Dedifferentiated amniotic fluid mesenchymal stem cell (primary cell): ENCODE results near the gene BAZ2A.

Experiments
- DNase-seq: peaks from one replicate; pipeline ENCODE4 v3.0.0-alpha.2; 2016; ENCODE audit errors: extremely low spot score

BAZ2A gene

DNA sequence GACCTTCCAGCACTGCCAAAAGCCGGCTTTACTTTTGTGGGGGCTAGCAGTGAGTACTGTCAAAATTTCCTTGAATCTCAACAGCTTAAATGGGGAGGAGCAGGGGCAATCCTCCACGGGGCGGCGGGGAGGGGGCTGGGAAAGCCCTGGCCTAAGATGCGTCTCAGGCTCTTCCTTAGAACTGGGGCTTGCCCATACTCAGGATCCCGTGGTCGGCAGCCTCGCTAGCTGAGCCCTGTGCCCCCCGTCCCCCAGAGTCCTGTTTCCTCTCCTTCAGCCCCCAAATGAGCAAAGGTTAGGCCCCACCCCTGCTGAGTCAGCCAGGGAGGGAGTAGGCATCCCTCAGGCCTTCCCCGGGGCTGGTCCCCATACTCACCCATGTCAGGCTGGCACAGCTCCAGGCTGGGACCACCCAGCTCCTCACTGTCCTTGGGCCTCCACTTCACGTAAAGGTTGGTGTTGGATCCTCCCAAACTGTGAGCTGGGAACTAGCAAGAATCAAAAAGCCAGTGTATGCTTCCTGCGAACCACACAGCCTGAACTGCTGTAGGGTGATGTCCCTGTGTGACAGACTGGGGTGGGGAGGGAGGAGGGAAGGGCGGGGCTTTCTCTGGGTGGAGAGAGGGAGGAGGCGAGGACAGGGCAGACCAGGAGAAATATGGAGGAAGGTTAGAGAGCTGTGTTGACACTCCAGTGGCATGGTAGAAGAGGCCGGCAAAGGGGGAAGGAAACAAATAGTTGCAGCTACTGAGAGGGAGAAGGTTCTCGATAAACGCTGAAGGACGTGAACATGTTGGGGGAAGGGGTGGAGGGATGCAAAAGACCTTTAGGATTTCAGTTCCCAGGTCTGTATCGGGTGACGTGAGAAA lies 5.9 kb upstream of the BAZ2A start:
- DNase-seq: peak; percentile 88

DNA sequence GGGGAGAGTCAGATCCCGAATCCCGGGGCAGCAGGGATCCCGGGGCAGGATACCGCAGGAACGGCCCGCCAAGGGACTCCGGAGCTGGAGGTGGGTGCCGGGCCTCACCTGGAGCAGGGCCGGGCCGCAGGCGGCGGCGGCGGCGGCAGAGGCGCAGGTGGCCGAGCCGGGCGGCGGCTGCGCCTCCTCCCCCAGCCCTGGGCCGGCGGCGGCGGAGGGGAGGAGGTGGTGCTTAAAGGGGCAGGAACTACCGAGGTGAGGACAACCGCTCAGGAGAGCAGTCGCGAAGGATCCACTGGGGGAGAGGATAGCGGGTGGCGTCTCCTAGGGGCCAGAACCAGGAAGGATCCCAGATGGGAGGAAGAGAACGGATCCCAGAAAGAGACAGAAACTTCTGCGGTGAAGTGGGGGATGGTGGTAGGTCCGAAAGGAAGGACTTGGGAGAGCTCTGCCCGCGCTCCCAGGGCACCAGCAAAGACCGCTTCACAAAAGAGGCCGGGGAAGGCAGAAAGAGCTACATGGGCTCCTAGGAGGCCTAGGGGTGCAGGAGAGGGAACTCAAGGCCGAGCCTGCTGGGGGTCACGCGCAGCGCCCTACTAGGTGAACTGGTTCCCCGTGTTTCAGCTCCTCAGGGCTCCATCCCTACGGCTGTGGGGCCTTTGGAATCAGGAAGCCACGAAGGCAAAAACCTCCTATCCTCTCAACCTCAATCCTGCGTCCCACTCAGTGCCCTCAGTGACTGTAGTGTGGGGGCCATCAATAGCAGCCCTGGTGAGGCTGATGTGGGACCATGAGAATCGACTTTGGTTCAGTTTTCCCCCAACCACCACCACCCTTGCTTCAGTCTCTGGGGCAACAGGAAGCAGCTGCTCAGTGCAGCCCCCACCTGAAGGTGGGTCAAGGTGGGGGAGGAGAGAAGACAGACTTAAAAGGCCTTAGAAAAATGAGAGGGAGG lies 5.0 kb upstream of the BAZ2A start:
- DNase-seq: peak; percentile 46

DNA sequence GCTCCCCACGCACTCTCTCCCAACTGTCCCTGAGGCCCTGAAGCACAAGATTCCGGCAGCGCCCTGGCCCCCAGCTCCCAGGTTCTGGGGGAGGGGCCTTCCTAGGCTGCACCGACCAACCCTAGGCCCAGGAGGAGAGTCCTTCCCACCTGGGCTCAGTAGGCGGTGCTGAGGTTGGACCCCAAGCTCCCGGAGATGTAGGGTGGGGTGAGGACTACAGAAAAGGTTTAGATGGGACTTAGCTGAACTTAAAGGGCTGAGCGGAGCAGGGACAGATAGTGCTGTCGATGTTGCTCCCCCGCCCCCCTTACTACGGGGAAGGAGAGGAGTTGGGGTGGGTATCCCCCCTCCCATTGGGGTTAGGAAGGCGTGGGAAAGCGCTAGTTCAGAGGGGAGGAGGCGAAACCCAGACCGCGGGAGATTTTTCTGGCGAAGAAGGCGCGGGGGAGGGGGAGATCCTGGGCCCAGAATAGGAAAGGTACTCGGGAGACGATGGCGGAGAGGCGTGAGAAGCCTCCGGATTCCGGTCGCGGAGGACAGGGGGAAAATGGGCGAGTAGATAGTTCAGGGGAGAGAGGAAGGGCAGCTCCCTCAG lies 4.2 kb upstream of the BAZ2A start:
- DNase-seq: no peak

DNA sequence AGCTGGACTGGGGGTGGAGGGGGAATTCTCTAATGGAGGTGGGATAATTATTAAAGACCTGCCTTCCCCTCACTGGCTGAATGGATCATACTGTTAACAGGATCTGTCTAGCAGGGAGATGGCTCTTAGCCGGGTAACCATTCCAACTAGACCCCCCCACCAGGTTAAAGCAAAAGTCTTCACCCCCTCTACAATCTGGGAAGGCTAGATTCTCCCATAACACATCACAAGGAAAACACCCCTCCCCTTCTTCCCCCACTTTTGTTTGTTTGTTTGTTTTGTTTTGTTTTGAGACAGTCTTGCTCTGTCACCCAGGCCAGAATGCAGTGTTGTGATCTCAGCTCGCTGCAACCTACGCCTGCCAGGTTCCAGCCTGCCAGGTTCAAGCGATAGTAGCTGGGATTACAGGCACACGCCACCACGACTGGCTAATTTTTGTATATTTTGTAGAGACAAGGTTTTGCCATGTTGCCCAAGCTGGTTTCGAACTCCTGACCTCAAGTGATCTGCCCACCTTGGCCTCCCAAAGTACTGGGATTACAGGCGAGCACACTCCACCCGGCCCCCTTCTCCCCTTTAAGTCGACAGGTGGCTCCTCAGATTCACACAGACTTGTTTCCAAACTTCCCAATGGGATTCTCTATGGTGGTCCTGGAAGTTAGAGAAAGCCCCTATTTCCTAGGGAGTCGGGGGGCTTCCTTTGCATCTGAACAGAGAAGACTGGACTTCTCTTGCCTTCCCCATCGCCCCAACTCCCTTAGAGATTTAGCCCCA lies 3.5 kb upstream of the BAZ2A start:
- DNase-seq: no peak

DNA sequence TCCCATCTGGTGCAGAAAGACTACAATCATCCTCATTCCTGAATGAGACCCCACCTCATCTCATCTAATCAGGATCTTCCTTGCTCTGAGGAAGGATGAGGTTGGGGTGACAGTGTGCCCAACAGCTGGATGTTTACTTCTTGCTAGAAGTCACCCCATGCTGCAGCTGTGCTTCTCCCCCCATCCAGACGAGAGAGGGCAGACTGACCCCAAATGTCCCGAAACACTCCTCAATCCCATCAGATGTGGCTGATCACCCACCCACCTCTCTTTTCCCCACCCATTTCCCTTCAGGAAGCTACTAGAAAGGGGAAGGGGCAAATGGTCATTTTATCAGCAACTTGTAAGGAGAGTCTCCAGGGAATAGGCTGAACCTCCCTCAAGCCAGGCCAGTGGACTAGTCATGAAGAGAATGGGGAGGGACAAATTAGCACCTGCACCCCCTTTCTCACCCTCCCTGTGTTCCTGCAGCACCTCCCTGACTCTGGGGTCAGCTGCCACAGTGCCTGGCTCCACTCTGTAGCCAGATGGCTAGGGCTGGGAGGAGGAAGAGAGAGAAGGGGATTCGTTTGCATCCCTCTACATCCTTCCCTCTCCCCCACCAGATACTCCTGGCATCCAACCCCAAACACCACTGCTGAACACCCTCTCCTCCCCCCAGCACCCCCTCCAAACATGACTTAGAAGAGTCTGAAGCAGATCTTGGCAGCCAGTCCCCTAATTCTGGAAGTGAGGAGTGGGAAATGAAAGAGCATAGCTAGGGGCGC lies 2.8 kb upstream of the BAZ2A start:
- DNase-seq: no peak

DNA sequence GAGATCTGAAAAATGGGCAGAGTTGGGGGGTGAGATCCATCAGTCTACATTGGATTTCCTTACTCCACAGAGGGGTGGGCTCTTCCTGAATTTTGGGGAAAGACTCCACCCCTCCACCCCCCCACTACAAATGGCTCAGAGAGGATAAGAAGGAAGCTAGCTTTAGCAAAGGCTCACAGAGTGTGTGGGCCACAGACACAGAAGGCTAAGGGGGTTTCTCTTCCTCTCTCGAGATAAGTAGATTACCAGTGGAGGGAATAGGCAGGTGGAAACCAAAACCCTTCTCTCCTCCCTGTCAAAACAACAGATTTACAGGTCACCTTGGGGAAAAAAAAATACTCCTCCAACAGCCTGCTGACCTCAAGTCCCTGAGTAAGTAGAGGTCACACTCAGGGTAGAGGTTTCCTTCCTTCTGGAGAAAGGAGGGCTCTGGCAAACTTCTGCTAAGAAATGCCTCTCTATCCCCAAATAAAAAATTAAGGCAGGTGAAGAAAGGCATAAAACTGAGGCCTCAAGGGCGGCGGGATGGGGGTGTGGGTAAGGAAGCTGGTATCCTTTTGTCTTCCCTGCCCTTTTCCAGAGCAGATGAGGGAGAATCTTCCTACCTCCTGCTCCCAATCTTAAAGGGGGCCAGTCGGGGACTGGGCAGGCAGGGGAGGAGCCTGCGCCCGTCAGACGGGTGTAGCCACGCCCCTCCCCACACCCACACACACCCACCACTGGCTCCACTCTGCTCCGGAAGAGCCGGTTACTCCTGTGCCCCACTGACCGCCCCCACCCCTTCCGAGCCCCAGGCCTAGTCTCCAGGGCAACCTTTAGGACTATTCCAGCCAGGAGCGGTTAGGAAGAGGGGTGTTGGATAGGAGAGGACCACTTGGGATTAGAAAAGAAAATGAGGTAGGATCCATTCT lies 1.9 kb upstream of the BAZ2A start:
- DNase-seq: no peak

DNA sequence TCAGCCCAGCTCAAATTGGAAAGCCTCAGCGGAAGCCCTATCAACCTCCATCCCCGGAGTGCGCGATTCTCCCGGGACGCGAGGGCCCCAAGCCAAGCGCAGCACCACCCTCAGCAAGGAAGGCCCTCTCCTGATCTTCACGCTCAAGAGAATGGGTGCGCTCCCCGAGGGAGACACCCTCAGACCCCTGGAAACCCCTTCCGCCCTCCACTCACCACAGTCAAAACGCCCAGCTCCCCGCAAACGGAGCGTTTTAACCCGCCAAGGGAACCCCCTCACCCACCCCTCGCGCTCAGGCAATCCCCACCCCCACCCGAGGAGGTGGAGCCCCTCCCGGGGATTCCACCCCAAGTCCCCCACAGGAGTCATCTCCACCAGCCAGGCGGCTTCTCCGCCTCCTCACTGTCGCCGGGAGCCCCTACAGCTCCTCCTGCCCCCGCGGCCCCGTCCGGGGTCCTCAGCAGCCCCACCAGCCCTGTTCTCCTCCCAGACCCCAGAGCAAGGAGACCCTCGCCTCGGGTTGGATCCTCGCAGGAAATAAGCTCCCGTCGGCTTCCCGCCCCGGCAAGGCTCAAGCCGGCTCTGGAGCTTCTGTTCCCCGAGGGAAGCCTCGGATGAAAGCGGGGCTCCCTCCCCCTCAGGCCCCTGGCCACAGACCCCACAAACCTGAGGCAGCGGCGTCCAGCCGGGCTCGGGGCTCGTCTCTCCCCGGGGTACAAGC lies 507 bp downstream of the BAZ2A start:
- no peak for DNase-seq

DNA sequence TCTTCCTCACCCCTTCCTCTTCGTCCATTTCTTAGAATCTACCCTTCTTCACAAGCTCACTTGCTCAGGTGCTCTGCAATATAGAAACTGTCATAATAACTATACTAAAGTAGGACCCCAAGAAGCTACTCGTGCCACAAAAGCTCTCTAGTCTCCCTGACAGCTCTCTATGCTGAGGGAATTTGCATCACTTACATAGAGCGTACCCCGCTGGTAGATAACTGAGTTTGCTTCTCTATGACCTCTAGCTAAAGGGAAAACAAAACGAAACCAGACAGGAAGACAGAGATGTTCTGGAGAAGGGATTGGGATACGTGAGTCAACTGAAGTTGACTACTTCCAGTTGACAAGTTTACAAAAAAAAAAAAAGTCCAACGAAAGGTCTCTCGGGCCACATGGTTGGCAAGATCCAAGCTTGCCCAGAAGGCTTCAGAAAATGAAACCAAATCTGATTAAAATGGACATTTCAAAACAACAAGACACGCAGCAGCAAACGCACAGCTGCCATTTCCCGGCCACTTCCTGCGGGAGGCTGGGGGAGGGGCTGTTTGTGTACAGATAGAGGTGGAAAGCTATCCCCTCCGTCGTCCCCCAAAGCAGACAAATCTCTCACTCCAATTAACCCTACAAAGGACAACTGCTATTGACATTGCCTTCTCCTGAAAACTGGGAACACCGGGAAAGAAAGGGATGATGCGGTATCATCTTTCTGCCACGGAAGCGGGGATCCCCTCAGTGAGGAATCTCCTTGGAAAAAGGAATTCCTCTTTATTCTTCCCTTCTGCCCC lies 1.3 kb downstream of the BAZ2A start:
- peak; percentile 63 for DNase-seq

DNA sequence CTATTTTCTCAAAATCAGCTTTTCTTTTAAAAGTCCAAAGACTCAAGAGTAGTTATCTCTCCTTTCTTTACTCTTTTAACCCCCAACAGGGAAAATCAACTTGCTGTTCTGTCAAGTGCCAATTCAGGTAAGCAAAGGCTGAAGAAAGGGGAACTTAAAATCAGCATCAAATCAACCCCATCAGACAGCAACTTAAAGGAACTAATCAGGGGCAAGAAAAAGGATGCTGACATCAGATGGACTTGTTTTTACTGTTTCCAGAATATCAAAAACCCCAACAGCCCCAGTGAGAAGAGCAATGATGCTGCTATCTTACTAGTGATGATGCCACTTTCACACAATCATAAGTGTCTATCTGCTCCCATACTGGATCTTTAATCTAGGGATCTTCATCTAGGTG lies 3.4 kb downstream of the BAZ2A start:
- no peak for DNase-seq

DNA sequence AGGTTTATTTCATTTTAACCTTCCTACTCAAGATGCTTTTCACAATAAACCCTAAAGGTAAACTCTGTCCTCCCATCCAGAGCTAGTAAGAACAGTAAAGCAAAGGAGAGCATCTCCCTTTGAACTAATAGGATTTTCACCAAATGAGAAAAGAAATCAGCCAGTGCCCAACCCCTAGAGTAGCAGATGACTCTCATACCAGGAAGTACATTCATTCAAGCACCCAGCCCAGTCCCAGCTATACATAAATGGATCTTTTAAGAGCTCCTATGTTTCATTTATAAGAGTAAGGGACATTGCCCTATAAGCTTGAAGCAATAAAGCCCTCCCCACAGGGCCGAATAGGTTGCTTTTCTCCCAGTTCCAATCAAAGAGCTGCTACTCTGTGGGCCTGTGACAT lies 7.6 kb downstream of the BAZ2A start:
- DNase-seq: no peak

DNA sequence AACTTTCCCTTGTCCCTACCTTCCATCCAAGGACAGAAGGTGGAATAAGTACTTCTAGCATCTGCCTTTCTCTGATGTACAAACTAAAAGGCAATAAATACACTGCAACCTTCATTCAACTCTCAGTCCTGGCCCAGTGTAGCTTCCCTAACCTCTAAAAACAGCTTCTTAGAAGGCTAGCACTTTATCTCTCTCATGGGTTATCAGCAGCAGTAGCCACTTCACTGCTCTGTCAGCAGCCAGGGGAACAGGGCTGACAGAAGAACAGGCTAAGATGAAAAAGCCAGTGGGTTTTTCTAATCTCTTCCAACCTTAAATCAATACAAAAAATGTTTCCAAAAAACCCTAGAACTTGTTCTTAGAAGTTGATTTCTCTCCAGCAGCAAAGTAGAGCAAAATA lies 13.2 kb downstream of the BAZ2A start:
- DNase-seq: no peak

DNA sequence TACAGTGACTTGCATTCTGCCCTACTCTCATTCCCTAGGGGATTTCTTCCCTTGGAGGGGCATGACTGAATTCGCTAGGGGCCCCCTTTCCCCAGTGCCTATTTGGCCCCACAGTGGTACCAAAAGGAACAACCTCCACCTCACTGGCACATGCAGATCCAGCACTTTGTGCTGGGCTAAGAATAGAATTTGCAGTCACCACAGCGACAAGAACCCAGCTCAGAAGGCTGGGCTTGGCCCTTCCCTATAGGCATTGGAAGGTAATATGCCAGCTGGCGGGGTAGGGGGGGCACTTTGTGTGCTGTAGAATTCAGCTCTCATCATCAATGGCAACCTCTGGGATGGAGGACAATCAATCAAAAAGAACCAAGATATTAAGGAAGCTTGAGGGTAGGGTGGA lies 13.9 kb downstream of the BAZ2A start:
- no peak for DNase-seq

DNA sequence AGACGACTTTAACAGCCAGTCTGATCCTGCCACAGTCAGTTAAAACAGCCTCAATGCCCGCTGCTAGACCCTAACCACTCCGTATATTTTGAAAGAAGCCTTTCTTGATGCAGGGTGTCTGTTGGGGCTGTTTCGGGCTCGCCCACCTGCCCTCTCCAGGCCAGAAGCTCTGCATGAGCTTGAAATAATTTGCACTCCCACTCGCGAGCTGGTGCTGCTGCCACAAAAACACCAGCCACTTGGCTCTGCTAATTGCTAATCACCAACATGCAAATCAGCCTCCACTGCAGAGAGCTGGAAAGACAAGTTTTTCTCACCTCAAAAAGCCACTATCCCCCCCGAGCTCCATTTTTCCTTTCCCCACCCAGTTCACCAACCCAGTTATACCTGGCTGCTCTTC lies 15.5 kb downstream of the BAZ2A start:
- no peak for DNase-seq

DNA sequence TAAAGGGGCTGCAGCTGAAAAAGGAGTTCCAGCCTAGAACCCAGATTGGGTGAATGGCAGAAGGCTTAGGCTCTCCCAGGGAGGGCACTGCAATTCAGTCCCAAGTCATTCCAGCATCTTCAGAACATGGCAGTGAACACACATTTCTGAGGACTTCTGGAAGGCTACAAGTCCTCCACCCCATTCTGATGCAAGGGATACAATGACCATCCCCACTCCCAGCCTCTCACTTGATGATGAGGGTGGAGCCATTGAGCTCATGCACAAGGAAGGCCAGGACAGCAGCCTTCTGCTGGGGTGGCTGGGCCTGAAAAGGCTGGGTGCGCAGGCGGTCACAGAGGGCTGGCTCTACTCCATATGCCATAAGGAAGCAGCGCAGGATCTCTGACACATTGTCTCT lies 25.8 kb downstream of the BAZ2A start:
- no peak for DNase-seq

DNA sequence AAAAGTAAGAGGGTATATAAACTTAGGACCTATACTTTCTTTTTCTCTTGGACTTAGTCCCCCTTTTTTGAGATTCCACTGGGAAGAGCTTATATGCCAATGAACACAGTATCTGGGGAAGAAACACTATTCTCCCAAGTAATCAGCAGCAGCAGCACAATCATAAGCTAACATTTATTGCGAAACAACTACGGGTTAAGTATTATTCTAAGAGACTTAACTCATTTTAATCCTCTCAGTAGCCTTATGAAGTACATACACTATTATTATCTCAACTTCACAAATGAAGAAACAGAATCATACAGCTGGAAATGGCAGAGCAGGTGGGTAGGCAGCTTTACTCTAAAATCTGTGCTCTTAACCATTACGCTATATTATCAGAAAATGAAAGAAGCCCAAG lies 27.9 kb downstream of the BAZ2A start:
- DNase-seq: no peak

DNA sequence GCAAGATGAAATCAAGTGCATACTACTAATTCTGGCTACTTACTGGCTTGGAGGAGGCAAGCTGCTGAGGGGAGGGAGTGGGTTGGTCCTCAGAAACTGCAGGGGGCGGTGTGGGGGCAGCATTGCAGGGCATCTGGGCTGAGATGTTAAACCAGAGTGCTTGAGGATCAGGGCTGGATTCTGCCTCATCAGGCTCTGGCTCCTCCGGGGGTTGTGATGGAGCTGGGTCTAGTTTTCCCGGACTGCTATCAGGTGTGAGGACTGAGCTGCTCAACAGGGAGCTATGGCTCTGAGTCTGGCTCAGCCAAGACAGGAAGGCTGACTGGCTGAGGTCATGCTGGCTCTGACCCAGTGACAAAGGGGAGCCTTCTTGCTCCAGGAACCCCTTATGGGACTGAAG lies 28.6 kb downstream of the BAZ2A start:
- no peak for DNase-seq

DNA sequence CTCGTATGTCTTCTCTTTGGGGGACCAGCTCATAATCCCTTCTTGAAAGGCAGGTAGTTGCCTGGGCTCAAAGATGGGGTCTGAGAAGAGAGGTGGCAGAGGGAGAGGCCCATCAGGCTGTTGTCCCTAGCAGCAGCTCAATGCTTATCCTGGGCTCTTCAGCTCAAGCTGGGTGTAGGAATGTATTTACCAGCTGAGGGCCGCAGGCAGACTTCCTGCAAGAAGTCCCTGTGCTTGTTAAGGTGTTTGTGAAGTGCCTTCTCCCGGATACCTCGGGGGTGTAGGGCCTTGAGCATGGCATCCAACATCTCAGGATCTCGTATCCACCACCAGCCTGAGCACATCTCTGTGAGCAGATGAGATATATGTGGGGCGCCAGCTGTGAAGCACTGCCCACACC lies 29.4 kb downstream of the BAZ2A start:
- DNase-seq: no peak

DNA sequence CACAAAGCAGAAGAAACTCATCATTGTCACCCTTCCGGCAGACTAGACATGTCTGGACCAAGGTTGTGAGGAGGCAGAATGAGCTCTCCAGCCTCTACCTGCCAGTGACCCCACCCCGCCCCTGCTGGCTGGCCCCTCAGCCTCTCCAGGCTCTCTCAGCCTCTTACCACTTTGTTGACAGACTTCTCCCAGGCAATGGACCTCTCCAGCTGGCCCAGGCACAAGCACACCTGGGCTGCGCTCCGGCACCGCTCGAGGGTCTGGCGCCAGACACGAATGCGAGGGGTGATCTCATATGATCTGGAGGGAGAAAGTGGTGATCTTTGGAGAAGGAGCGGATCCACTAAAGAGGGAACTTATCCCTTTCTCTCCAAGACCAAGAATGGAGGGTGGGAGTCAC lies 30.3 kb downstream of the BAZ2A start:
- no peak for DNase-seq
